Keratinocyte (primary cell): ENCODE measurements around the gene KAT5. TPM values are rescaled to one million over a fixed set of nuclear protein-coding genes. Genes with fewer than 3 reads are reported as not detected.

Experiments
- DNase-seq: peaks from one replicate; pipeline ENCODE4 v3.0.0-alpha.2; 2011; ENCODE audit warnings: low read depth, missing footprints, low spot score
- FAIRE-seq: peaks from 2 replicates; lab custom pipeline; 2011; peaks lifted over from hg19 to GRCh38; lab: Jason Lieb, UNC
- H2AFZ ChIP-seq: 2 replicates; pipeline ENCODE4 v1.6.0; 2012; ENCODE audit warnings: low read length, control low read depth, inconsistent platforms; ENCODE audit not compliant: control insufficient read depth
- H3K27ac ChIP-seq: 2 replicates; pipeline ENCODE4 v1.5.1; 2011; ENCODE audit warnings: low read length; ENCODE audit not compliant: control insufficient read depth, insufficient read depth
- H3K27me3 ChIP-seq: 3 replicates; pipeline ENCODE4 v1.6.0; 2011; ENCODE audit warnings: low read length; ENCODE audit not compliant: control insufficient read depth, insufficient read depth; ENCODE audit errors: extremely low read depth
- H3K36me3 ChIP-seq, 2 experiments: 2 replicates in 1 of 2; 3 replicates in 1 of 2; pipeline ENCODE4 v1.5.1; 2011; ENCODE audit warnings: low read length in 2 of 2, mild to moderate bottlenecking in 1 of 2; ENCODE audit not compliant: control insufficient read depth in 2 of 2, insufficient read depth in 2 of 2; ENCODE audit errors: extremely low read depth in 1 of 2
- H3K4me1 ChIP-seq: 3 replicates; pipeline ENCODE4 v1.5.1; 2011; ENCODE audit warnings: low read length; ENCODE audit not compliant: control insufficient read depth, insufficient read depth; ENCODE audit errors: extremely low read depth
- H3K4me2 ChIP-seq: 3 replicates; pipeline ENCODE4 v1.6.0; 2011; ENCODE audit warnings: low read depth, low read length; ENCODE audit not compliant: control insufficient read depth, insufficient read depth; ENCODE audit errors: extremely low read depth
- H3K4me3 ChIP-seq, 3 experiments: fragments of 200-600 bp in 1 of 3; sonication (generic) in 1 of 3; 2 replicates in 2 of 3; 3 replicates in 1 of 3; pipeline ENCODE4 v1.5.1; 2011 to 2016; ENCODE audit warnings: low read length in 3 of 3, mild to moderate bottlenecking in 3 of 3, control low read depth in 2 of 3, inconsistent platforms in 1 of 3, low read depth in 1 of 3, mixed read lengths in 1 of 3, mixed run types in 1 of 3, moderate library complexity in 1 of 3; ENCODE audit not compliant: control insufficient read depth in 2 of 3, insufficient read depth in 2 of 3; ENCODE audit errors: extremely low read depth in 1 of 3
- H3K79me2 ChIP-seq: 2 replicates; pipeline ENCODE4 v1.6.0; 2012; ENCODE audit warnings: low read length; ENCODE audit not compliant: control insufficient read depth, insufficient read depth
- H3K9ac ChIP-seq: 3 replicates; pipeline ENCODE4 v1.6.0; 2011; ENCODE audit warnings: low read length; ENCODE audit not compliant: control insufficient read depth, insufficient read depth; ENCODE audit errors: extremely low read depth
- H3K9me1 ChIP-seq: 3 replicates; pipeline ENCODE4 v1.6.0; 2011; ENCODE audit warnings: low read length; ENCODE audit not compliant: control insufficient read depth, insufficient read depth; ENCODE audit errors: extremely low read depth
- H3K9me3 ChIP-seq: 2 replicates; pipeline ENCODE4 v1.5.1; 2012; ENCODE audit warnings: low read depth, low read length; ENCODE audit not compliant: control insufficient read depth
- H4K20me1 ChIP-seq: 3 replicates; pipeline ENCODE4 v1.6.0; 2011; ENCODE audit warnings: low read length; ENCODE audit not compliant: control insufficient read depth, insufficient read depth; ENCODE audit errors: extremely low read depth
- CTCF ChIP-seq, 3 experiments: IDR thresholded peaks in 1 of 3; conservative IDR thresholded peaks in 1 of 3; optimal IDR thresholded peaks in 1 of 3; 2 replicates in 2 of 3; 3 replicates in 1 of 3; pipeline versions ENCODE3 to v1.5.1; 2011; ENCODE audit warnings: low read length in 3 of 3, mild to moderate bottlenecking in 3 of 3, moderate library complexity in 2 of 3, control low read depth in 1 of 3, inconsistent platforms in 1 of 3; ENCODE audit not compliant: insufficient read depth in 2 of 3; ENCODE audit errors: extremely low read depth in 1 of 3
- EZH2 ChIP-seq: IDR thresholded peaks from one replicate; pipeline ENCODE4 v1.6.1; 2012; ENCODE audit warnings: inconsistent platforms, mild to moderate bottlenecking, low read length, moderate library complexity
- dilution Hi-C: fragments of 300-500 bp; cut with MboI; formaldehyde crosslinking; loops from one replicate; pipeline ENCODE4 v1.7.0; 2020; ENCODE audit warnings: low sequenced_read_pairs; ENCODE audit not compliant: extremely low pct_ligation_motif_present
- polyA plus RNA-seq, 5 experiments: library from polyadenylated mRNA; depleted of rRNA in 3 of 5; stranded (reverse) in 3 of 5; stranded (forward) in 1 of 5; unstranded in 1 of 5; fragments of >200 nt; gene quantifications; 1 replicate in 1 of 5; 2 replicates in 3 of 5; 3 replicates in 1 of 5; pipeline versions ENCODE4 v1.2.1 to v1.2.3, GENCODE V29; 2011 to 2012; ENCODE audit warnings: missing spikeins in 2 of 5, low read depth in 1 of 5, low replicate concordance in 1 of 5

The KAT5 gene
- polyA plus RNA-seq, 1 donor (not counting 4 experiments of a cell fraction or from before 2014, with no cell fraction given) = 26.8 TPM

GRCh38 chr11:65695459-65696241, 16.4 kb upstream of the KAT5 start:
- Histone ChIP-seq H3K27ac (no peak overlapping the region), H3K79me2 (no peaks in the 10 kb centered on the region), H3K9me1 (no peaks in the 10 kb centered on the region), H4K20me1 (no peaks in the 10 kb centered on the region), H3K27me3 (no peaks in the 10 kb centered on the region), H3K9ac (no peak overlapping the region), H2AFZ (no peak overlapping the region), H3K36me3 (no peaks in the 10 kb centered on the region), H3K4me1 (no peaks in the 10 kb centered on the region), H3K9me3 (no peaks in the 10 kb centered on the region), H3K4me3 (no peak overlapping the region), H3K4me2 (no peak overlapping the region)
- DNase-seq (no peak), FAIRE-seq (no peak)
- dilution Hi-C loops = no loop called here
- TF ChIP-seq EZH2 = no peak
- TF ChIP-seq CTCF (optimal IDR thresholded peaks at IDR 0.05 in 1 of 3, IDR thresholded peaks at IDR 0.05 in 1 of 3, conservative IDR thresholded peaks at IDR 0.05 in 1 of 3; ENCODE audit: extremely low read depth in 1 of 3, insufficient read depth in 2 of 3, low read length in 3 of 3) = no peak

- FAIRE-seq = no peak
- Histone ChIP-seq H3K9ac (no peak overlapping the region), H3K27ac (no peak overlapping the region), H3K27me3 (no peaks in the 10 kb centered on the region), H3K4me3 (no peak overlapping the region), H2AFZ (no peak overlapping the region), H3K9me3 (no peaks in the 10 kb centered on the region), H4K20me1 (no peaks in the 10 kb centered on the region), H3K4me1 (no peaks in the 10 kb centered on the region), H3K4me2 (no peak overlapping the region), H3K36me3 (no peaks in the 10 kb centered on the region), H3K9me1 (no peaks in the 10 kb centered on the region), H3K79me2 (no peaks in the 10 kb centered on the region)
- no peak for DNase-seq
- no peak for TF ChIP-seq EZH2
- no peak for TF ChIP-seq CTCF (optimal IDR thresholded peaks at IDR 0.05 in 1 of 3, IDR thresholded peaks at IDR 0.05 in 1 of 3, conservative IDR thresholded peaks at IDR 0.05 in 1 of 3; ENCODE audit: extremely low read depth in 1 of 3, insufficient read depth in 2 of 3, low read length in 3 of 3)
- dilution Hi-C loops = no loop called here
Observed at GRCh38 chr11:65696802-65697552, 15.1 kb upstream of the KAT5 start.
